Activated CD4-positive, alpha-beta T cell treated with anti-CD3 and anti-CD28 coated beads, Interleukin-2, amount 50 U/mL, for 48 hours (primary cell): ENCODE measurements around the gene ABR.
"Not testable (repeated sequence)": the region's sequence is repeated elsewhere in the genome, so short reads cannot be mapped to it uniquely, and the experiment has no call there.

Source experiments
- DNase-seq, 2 experiments: peaks; one replicate each; pipeline ENCODE4 v3.0.0-alpha.2; 2020

Gene ABR

GRCh38 chr17:1067282-1067956, 112.4 kb downstream of the ABR start:
- no peak for DNase-seq

- DNase-seq, result not testable (repeated sequence)
Observed at GRCh38 chr17:1065416-1065815, 114.4 kb downstream of the ABR start.

GRCh38 chr17:1060991-1061390, 118.8 kb downstream of the ABR start:
- DNase-seq, result peak; percentile 24 to 44

GRCh38 chr17:1059131-1059795, 120.5 kb downstream of the ABR start:
- DNase-seq, result no peak

DNA sequence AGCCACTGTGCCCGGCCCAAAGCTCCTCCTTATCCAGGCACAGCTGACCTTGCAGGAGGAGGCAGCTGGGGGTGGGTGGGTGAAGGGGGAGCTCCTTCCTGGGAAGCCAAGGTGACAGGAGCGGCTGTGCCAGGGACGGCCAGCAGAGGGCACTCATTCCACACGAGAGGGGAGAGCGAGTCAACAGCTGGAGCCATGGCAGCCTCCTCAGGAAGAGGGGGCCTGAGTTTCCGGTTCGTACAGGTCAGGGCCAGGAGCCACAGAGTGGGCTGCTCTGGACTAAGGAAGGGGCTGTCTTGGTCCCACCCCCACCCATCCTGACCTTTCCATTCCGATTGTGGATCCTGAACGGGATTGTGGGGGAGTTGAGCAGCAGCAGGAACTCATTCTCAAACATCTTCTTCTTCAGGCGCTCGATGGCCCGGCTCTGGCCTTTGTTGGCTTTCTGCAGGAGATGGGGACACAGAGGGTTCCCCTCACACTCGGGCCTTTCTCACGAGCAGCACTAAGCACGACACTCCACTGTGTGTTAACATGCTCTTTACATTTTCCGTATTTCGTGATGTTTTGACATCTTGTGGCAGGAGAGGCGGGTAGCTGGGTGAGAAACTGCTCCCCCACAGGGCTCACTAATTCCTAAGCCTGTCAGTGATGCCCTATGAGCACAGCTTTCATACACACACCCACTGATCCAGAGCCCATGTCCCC, 121.2 kb downstream of the ABR start:
- peak; percentile 77 to 80 for DNase-seq

DNA sequence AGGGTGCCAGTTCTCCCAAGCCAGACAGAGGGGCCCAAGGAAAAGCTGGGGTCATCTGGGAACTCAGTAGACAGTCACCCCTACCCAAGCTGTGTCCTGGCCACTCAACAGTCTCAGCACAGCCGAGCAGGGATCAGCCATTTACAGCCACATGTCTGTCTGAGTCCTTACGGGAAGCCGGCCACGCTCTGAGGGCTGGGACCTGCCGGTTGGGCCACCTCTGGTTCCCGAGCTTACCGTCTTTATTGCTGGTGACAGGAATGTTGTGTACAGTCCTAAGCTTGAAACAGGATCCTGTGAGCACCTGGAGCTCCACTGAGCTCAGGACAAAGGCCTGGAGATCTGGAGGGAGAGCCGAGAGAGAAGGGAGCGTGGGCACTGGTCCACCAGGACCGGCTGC, 123.0 kb downstream of the ABR start:
- no peak for DNase-seq

- peak; percentile 47 to 58 for DNase-seq
Observed at GRCh38 chr17:1055751-1056645, 123.8 kb downstream of the ABR start.

GRCh38 chr17:1055231-1055630, 124.5 kb downstream of the ABR start:
- DNase-seq, result no peak

GRCh38 chr17:1054656-1055055, 125.1 kb downstream of the ABR start:
- no peak for DNase-seq

GRCh38 chr17:1053661-1054360, 126.0 kb downstream of the ABR start:
- no peak for DNase-seq

- no peak for DNase-seq
Observed at GRCh38 chr17:1050996-1051925, 128.5 kb downstream of the ABR start.

DNA sequence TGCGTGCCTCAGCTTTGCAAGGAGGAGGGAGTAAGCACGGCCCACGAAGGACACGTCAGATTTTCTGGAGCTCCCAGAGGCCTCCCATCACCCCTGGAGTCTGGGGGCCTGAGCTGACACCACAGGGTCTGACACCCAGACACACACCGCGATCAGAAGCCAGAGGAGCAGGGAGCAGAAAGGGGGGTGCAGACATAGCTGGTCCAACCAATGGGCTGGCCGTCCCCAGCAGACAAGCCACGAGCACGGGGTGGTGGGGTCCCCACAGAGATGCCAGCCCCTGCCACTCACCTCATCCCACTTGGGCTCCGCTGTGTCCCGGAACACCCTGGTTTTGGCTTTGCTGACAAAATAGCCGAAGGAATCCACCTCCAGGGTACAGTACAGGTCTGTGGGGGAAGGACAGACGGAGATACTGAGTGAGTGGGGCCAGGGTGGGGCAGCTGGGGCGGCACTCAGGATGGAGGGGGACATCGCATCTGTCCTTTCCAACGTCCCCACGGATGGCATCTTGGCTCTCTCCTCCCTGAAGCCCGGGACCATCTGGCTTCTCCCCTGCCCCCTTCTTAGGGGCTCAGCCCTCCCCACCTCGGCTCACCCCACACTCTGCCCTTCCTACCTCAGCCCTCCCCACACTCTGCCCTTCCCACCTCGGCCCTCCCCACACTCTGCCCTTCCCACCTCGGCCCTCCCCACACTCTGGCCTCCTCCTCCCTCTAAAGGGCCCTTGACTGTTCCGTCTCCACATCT, 129.4 kb downstream of the ABR start:
- no peak for DNase-seq

- no peak for DNase-seq
Observed at GRCh38 chr17:1049446-1050225, 130.1 kb downstream of the ABR start.

- DNase-seq, result not testable (repeated sequence)
Observed at GRCh38 chr17:1048516-1049115, 131.2 kb downstream of the ABR start.

DNA sequence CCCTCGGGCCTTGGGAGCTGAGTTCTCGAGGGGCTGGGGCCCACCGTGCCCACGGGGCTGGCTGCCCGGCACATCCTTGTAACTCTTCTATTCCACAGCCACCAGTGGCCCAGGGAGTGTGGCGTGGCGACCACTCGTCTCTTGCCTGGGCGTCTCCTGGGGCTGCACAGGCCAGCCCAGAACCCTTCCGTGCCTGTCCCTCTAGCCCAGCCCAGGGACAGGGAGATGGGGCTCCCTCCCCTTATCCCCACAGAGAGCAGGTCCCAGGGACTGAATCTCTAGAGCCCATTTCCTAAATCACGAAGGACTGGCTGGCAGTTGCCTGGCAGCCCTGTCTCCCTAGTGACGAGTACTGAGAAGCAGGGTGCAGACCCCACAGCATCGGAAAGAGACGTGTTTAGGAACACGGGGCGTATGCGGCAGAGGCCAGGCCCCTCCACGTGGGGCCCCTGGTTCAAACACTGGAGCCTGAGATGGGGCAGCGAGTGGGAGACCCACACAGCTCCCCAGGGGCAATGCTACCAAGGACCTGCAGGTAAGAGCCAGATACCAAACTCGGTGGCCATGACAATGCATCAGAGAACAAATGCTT, 131.8 kb downstream of the ABR start:
- DNase-seq, result no peak

GRCh38 chr17:1047177-1047878, 132.5 kb downstream of the ABR start:
- no peak for DNase-seq

DNA sequence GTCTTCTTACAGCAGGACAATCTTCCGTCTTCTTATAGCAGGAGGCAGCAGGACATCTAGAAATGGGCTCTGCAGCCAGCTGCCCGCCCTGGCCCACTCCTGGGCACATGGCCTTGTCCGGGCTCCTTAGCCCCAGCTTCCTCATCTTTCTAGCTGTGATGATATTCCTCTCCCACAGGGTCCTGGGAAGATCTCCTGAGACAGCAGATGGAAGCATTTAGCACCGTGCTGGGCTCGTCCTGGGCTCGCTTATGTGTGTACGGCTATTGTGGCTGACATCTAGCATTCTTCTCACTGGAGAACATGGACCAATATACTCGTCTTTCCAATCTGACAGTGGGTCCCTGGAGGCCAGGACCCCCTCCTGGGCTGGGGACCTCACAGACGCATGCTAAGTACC, 134.3 kb downstream of the ABR start:
- no peak for DNase-seq

GRCh38 chr17:1044387-1045009, 135.3 kb downstream of the ABR start:
- not testable (repeated sequence) for DNase-seq
